NCI-H1417 (cell line): Measurements from ENCODE around the gene P2RX3.

Experiments used
- DNase-seq, 3 experiments: peaks; one replicate each; lab custom pipeline; 2025; lab: John Stamatoyannopoulos, UW

Gene P2RX3

DNA sequence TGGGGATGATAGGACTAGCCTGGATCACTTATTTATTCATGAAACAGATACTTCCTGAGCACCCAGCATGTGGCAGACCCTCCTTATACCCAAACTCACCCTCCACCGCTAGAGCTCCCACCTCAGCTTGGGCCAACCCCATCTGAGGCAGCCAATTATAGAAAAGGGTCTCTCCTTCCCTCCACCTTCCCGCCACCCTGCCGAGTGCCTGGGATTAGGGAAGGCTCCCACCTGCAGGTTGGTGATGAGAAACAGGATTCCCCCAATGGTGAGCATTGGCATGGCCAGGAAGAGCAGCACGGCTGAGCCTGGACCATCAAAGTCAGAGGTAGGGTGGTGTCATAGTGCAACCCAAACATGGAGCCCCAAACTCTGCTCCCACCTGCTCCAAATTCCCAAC lies 82.9 kb downstream of the P2RX3 start:
- no peak for DNase-seq

DNA sequence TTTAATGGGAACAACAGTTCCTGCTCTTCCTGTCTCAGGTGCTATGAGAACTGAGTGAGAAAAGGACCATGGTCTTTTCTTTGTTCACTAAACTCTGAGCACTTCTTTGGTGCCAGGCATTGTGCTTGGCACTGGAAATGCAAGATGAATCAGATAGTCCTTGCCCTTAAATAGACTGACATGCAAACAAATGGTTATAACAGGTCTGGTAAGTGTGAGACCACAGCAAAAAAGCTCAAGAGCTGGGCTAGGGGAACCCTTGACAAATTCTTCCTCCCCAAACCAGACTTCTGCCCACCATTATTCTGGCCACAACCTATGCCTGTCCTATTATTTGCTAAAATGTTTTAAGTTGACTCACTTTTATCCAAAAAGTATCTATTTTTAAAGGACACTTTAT lies 83.7 kb downstream of the P2RX3 start:
- DNase-seq = no peak
